Vagina (tissue), 2 donors: ENCODE data around the gene CHTF8. TPM values are rescaled to one million over a fixed set of nuclear protein-coding genes. Genes with fewer than 3 reads are reported as not detected.

Experiments
- DNase-seq, 2 donors: peaks; one replicate each; pipeline ENCODE4 v3.0.0-alpha.2; 2017; ENCODE audit errors: extremely low spot score in 2 of 2
- H3K27ac ChIP-seq: fragments of 200-600 bp; sonication (generic); one replicate; pipeline ENCODE4 v1.5.1; 2019
- H3K27me3 ChIP-seq: fragments of 200-600 bp; sonication (generic); one replicate; pipeline ENCODE4 v1.5.1; 2019
- H3K36me3 ChIP-seq, 2 donors: fragments of 200-600 bp; sonication (generic); one replicate each; pipeline ENCODE4 v1.5.1; 2017 to 2019
- H3K4me1 ChIP-seq: fragments of 200-600 bp; sonication (generic); one replicate; pipeline ENCODE4 v1.5.1; 2019
- H3K4me3 ChIP-seq, 2 donors: fragments of 200-600 bp; sonication (generic); 1 replicate in 1 of 2; 2 replicates in 1 of 2; pipeline ENCODE4 v1.5.1; 2016 to 2019
- H3K9me3 ChIP-seq: fragments of 200-600 bp; sonication (generic); one replicate; pipeline ENCODE4 v1.5.1; 2019
- CTCF ChIP-seq, 3 experiments: fragments of 450-650 bp in 2 of 3; fragments of 200-600 bp in 1 of 3; sonication (generic) in 1 of 3; IDR thresholded peaks; one replicate each; pipeline ENCODE4 v1.5.1; 2017 to 2019; ENCODE audit warnings: antibody characterized with exemption in 3 of 3, mild to moderate bottlenecking in 2 of 3, moderate library complexity in 2 of 3
- POLR2A ChIP-seq, 2 donors: fragments of 450-650 bp; IDR thresholded peaks; one replicate each; pipeline ENCODE4 v1.6.1; 2017; ENCODE audit warnings: antibody characterized with exemption in 2 of 2, mild to moderate bottlenecking in 2 of 2, moderate library complexity in 2 of 2
- POLR2AphosphoS5 ChIP-seq, 2 donors: sonication (generic); formaldehyde crosslinking; IDR thresholded peaks; one replicate each; pipeline ENCODE4 v1.9.0; 2017; ENCODE audit warnings: antibody characterized with exemption in 2 of 2, mild to moderate bottlenecking in 2 of 2, low read depth in 1 of 2; ENCODE audit not compliant: insufficient read depth in 1 of 2
- intact Hi-C: fragments of 100-400 bp; cut with DNase I; formaldehyde crosslinking; loops from one replicate; pipeline ENCODE4 v1.15.1; 2023
- total RNA-seq: library from RNA; depleted of rRNA; stranded (reverse); fragments of >200 nt; gene quantifications from one replicate; pipeline ENCODE4 v1.2.3, GENCODE V29; 2016

CHTF8 gene
- total RNA-seq, 1 donor from 2014 or later, result 59.4 TPM

- Histone ChIP-seq H3K36me3 (no peaks in the 10 kb centered on the region), H3K27me3 (no peaks in the 10 kb centered on the region), H3K27ac (no peak overlapping the region), H3K9me3 (no peaks in the 10 kb centered on the region), H3K4me1 (peaks cover 9% of the 10 kb centered on the region), H3K4me3 (no peak overlapping the region)
- intact Hi-C loops, result no loop called here
- no peak for DNase-seq
- TF ChIP-seq POLR2AphosphoS5 (IDR thresholded peaks at IDR 0.05; ENCODE audit: insufficient read depth in 1 of 2, low read depth in 1 of 2) (no peak), CTCF (IDR thresholded peaks at IDR 0.05) (no peak), POLR2A (IDR thresholded peaks at IDR 0.05) (no peak)
These were observed 43.7 kb downstream of the CHTF8 start for GRCh38 chr16:69088684-69089083.

GRCh38 chr16:69087161-69087581, 45.2 kb downstream of the CHTF8 start:
- no peak for DNase-seq
- H3K27me3 ChIP-seq, result no peaks in the 10 kb centered on the region
- H3K36me3 ChIP-seq, result no peaks in the 10 kb centered on the region
- TF ChIP-seq CTCF (IDR thresholded peaks at IDR 0.05), result no peak
- TF ChIP-seq POLR2AphosphoS5 (IDR thresholded peaks at IDR 0.05; ENCODE audit: insufficient read depth in 1 of 2, low read depth in 1 of 2), result no peak
- no peak for TF ChIP-seq POLR2A (IDR thresholded peaks at IDR 0.05)
- H3K27ac ChIP-seq, result no peak overlapping the region
- intact Hi-C loops, result no loop called here
- no peak overlapping the region for H3K4me3 ChIP-seq
- peaks cover 9% of the 10 kb centered on the region for H3K4me1 ChIP-seq
- H3K9me3 ChIP-seq, result no peaks in the 10 kb centered on the region

- TF ChIP-seq CTCF (IDR thresholded peaks at IDR 0.05), result no peak
- no peak for TF ChIP-seq POLR2AphosphoS5 (IDR thresholded peaks at IDR 0.05; ENCODE audit: insufficient read depth in 1 of 2, low read depth in 1 of 2)
- no peak for TF ChIP-seq POLR2A (IDR thresholded peaks at IDR 0.05)
- intact Hi-C loops, result no loop called here
- Histone ChIP-seq H3K9me3 (no peaks in the 10 kb centered on the region), H3K27ac (no peak overlapping the region), H3K4me3 (no peak overlapping the region), H3K36me3 (no peaks in the 10 kb centered on the region), H3K27me3 (no peaks in the 10 kb centered on the region), H3K4me1 (peaks cover 9% of the 10 kb centered on the region)
- DNase-seq, result no peak
These were observed 47.2 kb downstream of the CHTF8 start for GRCh38 chr16:69085032-69085695.

DNA sequence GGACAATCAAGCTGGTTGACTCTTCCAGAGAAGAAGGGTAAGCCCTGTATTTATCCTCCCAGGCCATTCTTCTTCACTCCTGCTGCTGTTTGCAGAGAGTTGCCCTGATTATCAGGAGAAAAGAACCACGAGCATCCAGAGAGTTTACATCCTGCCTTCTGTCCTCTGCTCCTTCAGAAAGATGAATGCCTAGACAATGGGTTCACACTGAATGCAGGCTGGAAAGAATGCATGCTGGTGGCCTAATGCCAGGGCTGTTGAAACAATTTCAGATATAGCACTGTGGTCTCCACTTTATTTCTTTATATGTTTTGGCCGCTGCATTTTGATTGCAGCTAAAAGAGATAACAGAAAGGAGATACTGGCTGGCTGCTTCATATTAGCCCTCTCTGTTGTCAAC, 48.1 kb downstream of the CHTF8 start:
- H3K27me3 ChIP-seq, result no peaks in the 10 kb centered on the region
- no peak overlapping the region for H3K27ac ChIP-seq
- H3K4me1 ChIP-seq, result peaks cover under 1% of the 10 kb centered on the region
- no peaks in the 10 kb centered on the region for H3K9me3 ChIP-seq
- TF ChIP-seq POLR2AphosphoS5 (IDR thresholded peaks at IDR 0.05; ENCODE audit: insufficient read depth in 1 of 2, low read depth in 1 of 2), result no peak
- no peak for TF ChIP-seq CTCF (IDR thresholded peaks at IDR 0.05)
- no peak for TF ChIP-seq POLR2A (IDR thresholded peaks at IDR 0.05)
- no peak overlapping the region for H3K4me3 ChIP-seq
- DNase-seq, result no peak
- intact Hi-C loops, result no loop called here
- no peaks in the 10 kb centered on the region for H3K36me3 ChIP-seq

GRCh38 chr16:69083306-69083941, 49.0 kb downstream of the CHTF8 start:
- TF ChIP-seq POLR2AphosphoS5 (IDR thresholded peaks at IDR 0.05; ENCODE audit: insufficient read depth in 1 of 2, low read depth in 1 of 2) (no peak), CTCF (IDR thresholded peaks at IDR 0.05) (no peak), POLR2A (IDR thresholded peaks at IDR 0.05) (no peak)
- H3K27me3 ChIP-seq, result no peaks in the 10 kb centered on the region
- intact Hi-C loops, result no loop called here
- no peaks in the 10 kb centered on the region for H3K4me1 ChIP-seq
- H3K4me3 ChIP-seq, result no peak overlapping the region
- no peaks in the 10 kb centered on the region for H3K36me3 ChIP-seq
- no peaks in the 10 kb centered on the region for H3K9me3 ChIP-seq
- no peak for DNase-seq
- no peak overlapping the region for H3K27ac ChIP-seq
